SKM-1 treated with dmso at 0.1 percent for 144 hours (cell line): ENCODE data around the gene EPB41L2.
"Not testable (repeated sequence)": the region's sequence is repeated elsewhere in the genome, so short reads cannot be mapped to it uniquely, and the experiment has no call there.

Experiments used
- DNase-seq: peaks from one replicate; lab custom pipeline; 2025; ENCODE audit not compliant: unreplicated experiment; lab: John Stamatoyannopoulos, UW

Gene EPB41L2

DNA sequence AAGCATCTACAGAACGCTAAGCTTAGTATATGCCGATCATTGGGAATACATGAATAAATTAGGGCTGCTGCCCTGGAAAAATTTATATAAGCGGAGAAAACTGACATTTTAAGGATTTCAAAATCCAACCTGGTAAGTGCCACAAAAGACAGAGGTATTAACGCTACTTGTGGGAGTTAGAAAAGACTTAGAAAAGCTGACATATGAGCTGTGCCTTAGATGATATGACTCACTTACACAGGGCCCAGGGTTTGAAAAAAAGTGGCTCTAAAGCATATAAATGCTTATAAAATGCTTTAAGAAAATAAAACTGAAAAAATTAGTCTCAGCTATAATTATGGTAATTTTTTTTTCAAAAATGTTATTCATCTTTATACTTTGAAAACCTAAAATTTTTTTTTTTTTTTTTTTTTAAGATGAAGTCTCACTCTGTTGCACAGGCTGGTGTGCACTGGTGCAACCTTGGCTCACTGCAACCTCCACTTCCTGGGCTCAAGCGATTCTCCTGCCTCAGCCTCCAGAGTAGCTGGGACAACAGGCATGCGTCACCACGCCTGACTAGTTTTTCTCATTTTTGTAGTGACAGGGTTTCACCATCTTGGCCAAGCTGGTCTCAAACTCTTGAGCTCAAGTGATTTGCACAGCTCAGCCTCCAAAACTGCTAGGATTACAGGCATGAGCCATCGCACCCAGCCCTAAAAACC, 25.7 kb downstream of the EPB41L2 start:
- no peak for DNase-seq

DNA sequence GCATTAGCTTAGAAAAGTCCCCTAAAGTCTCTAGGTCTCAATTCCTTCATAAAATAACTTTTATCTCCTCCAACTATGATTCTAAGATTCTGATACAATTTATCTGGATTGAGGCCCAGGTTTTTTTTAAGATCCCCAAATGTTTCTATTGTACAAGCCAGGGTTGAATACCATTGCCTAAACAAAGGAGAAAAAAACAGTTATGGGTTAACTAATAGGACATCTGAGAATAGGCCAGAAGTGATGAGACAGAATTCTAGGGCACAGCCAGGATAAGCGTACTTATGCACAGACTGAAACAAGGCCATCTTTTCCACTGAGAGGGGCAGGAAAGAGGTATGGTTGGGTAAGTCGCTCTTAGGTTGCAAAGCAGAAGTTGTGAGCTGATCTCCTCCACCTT, 26.4 kb downstream of the EPB41L2 start:
- no peak for DNase-seq

DNA sequence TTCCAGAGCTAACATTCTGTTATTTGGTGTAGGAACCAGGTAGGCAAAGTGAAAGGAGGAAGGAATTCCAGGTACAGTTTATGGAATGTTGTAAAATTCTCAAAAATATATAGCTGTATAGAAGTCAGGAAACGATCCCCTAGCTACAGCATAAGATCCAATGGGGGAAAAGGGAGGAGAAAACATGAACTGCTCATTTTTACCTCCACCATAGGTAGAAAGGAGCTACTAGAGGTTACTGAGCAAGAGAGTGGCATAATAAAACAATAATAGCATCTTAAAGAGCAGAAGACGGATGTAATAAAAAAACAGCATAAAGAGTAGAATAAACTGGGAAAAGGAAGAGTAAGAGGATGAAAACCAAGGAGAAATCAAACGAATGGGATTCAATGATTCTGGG, 26.9 kb downstream of the EPB41L2 start:
- no peak for DNase-seq

DNA sequence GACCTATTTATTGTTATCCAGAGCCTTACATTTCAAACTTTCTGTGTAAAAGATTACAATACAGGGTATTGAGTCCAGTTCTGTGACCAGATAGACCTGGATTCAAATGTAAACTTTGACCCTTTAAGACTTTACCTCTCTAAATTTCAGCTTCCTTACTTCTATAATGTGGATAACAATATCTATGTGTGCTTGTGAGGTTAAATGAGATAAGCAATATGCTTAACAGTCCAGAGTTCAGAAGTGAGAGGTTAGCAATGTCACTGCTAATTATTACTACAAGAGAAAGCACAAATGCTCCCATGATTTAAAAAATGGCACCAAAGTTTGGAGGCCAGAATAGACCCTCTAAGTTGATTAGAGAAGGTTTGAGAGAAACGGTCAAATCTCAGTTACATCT, 27.5 kb downstream of the EPB41L2 start:
- no peak for DNase-seq

DNA sequence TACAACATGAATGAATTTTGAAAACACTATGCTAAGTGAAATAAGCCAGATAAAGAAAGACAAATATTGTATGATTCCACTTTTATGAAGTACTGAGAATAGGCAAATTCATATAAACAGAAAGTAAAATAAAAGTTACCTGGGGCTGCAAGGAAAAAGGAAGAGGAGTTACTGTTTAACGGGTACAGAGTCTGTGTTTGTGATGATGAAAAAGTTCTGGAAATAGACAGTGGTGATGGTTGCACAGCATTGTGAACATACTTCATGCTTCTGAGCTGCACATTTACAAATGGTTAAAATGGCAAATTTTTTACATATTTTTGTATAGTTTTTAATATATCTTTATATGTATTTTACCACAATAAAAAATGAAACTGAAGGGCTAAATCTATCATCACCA, 29.4 kb downstream of the EPB41L2 start:
- no peak for DNase-seq

DNA sequence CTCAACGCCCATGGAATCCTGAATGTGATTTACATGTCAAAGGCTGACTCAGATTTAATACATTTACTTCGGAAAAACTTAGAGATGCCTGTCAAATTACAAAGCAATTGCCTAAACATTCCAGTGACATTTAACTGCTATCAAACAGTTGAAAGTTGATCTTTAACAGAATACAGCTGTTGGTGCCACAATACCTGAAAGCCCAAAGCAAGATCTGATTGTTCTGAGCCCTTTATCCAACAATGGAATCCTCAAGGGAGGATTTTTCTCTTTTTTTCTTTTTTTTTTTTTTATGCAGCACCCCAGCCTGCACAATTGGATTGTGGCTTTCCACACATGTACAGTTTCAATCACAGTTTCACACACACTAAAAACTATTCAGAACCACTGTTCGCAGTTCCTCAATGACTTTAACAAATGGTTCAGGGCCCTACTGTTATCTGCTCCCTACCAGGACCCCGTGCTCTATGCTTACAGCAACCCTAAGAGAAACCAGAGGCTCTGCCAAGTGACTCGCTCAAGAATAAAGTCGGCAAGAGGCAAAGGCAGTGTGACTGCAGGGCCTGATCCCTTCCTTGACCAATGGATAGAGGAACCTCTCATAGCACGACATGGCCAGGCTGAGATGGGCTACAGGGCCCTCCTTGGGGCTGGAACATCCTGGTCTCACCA, 33.3 kb downstream of the EPB41L2 start:
- DNase-seq = no peak

DNA sequence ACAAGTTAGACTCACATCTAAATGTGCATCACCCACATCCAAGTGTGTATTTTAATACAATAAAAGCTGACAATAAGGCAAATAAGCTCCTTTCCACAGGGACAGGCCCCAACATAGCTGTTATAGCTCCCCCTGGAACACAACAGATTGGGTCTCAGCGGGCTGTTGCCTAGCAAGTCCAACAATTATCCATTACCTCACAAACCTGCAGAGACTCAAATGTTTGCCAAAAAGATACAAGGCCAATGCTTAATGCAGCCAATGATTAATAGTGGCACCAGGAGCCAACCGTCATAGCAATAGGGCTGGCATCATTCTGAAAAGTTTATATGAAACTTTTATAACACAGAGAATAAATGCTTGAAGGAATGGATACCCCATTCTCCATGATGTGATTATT, 35.7 kb downstream of the EPB41L2 start:
- no peak for DNase-seq

DNA sequence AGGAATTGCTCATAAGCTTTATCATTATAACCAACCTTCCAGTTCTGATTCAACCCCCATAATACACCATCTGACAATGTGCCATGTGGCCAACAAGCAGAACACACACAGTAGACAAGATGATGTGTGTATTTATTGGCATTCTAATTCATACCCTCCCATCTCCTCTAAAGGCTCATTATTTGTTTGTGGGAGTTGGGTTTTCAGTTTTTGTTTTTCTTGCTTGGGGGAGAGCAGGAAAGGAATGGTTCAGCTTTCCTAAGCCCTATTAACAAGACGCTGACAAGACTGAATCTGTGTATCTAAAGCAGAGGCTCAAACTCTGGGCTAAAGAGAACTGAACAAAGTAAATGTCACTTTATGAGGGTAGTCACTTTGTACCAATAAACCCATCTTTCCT, 36.8 kb downstream of the EPB41L2 start:
- DNase-seq = no peak

DNA sequence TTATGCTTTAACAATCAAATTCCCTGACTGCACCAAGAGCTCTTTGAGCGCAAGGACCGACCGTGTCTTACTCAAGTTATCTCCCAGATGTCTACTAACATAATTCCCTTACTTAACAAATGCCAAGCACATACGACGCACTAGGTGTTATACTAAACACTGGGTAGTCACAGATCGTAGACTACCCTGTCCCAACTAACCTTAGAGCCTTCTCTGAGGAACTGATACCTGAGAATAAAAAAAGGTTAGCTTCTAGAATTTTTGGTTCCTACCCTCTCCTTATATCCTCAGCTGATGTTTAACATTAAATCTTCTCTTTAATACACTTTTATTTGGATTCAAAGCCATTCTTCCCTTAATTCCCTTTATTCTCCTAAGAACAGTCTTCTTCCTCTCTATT, 38.5 kb downstream of the EPB41L2 start:
- no peak for DNase-seq

DNA sequence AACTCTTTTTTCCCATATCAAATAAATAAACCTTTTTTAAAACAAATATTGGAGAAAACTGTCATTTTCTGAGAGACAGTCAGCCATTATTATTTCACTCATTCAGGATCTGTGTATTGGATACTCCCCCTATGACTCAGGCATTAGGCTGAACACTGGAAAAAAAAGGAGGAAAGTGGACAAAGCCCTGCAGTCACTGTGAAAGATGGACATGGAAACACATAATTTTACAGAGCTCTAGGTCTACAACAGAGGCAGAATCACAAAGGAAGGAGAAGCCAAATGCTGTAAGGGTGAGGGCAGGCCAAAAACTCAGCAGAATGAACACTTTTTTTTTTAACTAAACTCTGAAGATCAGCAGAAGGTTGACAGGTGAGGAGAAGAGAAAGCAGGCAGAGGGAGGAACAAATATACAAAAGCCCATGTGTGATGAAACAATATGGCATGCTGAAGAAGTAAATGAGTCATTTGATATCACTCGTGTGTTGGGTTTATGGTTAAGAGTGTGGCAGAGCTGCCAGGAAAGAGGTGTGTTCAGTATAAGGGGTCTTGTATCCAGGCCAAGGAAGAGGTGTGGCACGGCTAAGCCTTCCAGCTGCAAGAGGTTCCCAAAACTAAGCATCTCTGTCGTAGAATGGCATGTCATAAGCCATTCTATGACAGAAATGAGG, 39.1 kb downstream of the EPB41L2 start:
- DNase-seq = no peak

DNA sequence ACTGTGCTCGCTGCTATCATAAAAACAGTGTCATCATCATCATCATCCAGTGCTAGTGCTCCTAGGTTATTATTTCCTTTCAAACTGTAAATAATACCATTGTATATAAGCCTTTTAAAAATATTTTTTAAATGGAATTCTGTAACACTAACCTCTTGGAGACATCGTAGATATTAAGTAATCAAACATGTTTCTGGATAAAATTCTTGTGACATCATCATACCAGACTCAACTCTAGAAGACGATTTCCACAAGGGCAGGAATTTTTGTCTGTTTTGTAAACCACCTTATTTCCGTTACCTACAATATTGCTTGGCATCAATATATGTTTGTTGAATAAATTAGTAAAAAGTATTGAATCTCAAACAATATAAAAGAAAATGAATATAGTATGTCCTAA, 40.4 kb downstream of the EPB41L2 start:
- DNase-seq = no peak

DNA sequence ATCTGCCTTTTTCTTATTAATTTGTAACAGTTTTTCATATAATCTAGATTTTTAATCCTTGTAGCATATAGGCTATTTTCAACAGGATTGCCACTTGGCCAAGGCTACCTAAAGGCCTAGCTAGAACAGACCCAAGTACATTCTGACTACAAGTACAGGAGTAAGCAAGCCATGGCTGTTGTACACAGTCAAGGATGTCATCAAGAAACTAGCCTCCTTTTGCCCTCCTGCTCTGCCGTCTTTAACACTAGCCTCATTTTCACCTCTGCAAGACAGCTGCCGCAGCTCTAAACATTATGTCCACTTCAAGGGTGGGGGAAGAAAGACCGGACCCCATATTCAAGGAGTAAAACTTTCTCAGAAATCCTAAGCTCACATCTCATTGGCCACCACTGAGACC, 45.1 kb downstream of the EPB41L2 start:
- DNase-seq = no peak

DNA sequence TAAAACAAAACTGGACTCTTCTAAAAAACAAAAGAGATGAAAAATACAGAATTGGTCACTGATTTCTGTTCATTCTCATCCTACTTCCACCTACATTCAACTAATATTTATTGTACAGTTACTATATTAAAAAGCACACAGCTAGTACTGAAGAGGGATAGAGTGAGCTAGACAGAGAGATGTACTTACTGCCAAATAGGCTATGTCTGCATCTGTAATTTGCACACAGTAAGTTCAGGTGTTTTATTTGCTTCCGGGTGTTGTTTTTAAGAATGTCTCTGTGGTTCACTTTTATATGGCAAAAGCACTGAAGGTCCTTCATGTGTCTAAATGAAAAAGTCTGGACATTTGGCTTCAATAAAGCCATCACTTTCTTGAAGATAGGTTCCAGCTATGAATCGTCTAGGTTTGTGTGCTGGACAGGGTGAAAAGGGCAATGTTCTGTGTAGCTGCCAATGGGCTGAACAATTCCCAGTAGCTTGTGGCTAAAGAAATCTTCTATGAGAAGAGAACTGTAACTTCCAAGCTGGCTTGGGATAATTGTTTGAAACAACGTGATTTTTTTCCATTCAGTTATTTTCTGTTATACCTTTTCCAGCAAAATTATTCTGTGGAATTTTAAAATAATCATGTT, 47.3 kb downstream of the EPB41L2 start:
- DNase-seq = no peak

DNA sequence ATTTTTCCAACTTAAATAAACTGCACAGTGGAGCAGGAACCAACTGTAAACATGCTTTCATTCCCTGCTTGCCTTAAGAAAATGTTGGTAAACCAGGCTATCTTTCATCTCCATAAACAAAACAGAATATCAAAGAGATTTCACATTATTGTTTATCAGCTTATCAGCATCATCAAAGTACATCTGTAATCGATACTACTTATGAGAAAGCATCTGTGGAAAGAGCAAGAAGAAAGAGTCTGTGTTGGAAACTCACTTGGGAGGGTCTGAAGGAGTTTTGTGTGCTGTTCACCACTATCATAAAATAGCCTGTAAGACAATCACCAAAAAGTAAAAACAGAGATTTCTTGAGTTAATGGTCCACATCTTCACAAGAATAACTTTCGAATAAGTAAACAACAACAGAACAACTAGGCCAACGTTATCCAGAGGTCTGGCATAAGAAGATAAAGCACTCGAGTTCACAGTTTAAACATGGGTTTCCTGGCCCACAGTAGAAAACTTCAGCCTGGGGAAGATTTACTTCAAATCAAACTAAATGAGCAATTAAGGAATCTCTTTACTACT, 47.9 kb downstream of the EPB41L2 start:
- DNase-seq = no peak

DNA sequence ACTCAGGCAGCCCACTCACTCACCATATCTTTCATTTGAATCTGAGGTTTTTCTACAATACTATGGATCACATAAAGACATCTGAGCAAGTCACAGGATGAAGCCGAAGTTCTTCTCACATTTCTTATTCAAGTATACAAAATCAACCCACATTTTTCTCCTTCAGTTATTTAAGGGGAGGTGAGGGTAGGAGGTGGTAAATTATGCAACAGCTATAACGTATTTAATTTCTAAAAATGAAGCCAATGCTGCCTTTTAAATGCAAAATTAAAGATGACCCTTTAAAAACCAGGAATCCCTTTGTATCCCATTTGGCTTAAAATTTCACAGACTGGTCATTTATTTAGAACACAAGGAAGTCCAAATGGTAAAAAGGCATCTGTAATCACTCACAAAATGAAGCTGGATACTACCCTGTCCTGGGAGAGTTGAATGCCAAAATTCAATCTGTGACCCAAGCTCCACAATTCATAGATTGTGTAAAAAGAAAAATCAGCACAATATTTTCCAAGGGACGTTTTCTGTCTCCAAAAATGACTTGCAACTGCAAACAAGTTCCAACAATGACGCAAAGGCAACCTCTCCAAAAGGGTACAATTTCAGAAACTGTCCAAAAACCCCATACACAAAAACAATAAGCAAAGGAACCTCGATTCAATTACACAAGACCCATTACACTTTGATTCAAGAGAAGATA, 48.8 kb downstream of the EPB41L2 start:
- DNase-seq = no peak

DNA sequence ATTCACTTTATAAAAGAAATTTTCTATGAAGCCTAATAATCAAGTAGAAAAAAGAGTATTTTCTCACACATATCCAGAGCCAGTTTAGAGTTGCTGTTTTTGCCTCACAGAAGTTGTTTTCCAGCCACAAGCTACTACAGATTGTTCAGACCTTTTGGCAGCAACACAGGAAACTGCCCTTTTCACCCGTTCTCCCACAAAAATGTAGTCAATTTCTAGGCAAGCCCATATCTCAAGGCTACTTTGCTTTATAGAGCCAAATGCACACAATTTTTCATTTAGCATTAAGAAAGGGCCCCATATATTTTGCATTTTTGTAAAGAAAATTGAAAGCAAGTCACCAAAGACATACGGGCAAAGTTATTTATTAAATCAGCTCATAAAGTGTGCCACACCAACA, 49.5 kb downstream of the EPB41L2 start:
- no peak for DNase-seq

DNA sequence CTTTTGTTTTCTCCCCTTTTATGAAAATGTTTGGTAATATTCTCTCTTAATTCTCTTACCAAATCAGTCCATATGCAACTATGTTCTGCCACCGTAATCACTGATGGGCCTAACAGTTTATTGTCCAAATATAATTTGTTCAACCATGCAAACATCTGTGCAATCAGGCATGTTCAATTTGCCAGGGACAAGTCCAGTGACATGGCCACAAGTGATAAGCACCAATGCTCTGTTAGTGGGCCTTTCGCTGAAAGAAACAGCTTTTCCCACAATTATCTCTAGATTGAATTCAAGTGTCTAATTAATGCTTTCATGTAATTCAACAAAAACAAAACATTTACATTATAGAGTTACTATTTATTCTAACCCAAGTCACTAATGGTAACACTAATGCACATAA, 53.3 kb downstream of the EPB41L2 start:
- DNase-seq = no peak

DNA sequence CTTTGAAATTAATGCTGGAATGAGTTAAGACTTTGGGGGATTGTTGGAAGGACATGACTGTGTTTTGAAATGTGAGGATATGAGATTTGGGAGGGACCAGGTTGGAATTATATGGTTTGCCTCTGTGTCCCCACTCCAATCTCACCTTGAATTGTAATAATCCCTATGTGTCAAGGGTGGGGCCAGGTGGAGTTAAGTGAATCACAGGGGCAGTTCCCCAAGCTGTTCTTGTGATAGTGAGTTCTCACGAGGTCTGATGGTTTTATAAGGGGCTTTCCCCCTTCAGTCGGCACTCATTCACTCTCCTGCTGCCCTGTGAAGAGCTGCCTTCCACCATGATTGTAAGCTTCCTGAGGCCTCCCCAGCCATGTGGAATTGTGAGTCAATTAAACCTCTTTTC, 54.1 kb downstream of the EPB41L2 start:
- DNase-seq = not testable (repeated sequence)

DNA sequence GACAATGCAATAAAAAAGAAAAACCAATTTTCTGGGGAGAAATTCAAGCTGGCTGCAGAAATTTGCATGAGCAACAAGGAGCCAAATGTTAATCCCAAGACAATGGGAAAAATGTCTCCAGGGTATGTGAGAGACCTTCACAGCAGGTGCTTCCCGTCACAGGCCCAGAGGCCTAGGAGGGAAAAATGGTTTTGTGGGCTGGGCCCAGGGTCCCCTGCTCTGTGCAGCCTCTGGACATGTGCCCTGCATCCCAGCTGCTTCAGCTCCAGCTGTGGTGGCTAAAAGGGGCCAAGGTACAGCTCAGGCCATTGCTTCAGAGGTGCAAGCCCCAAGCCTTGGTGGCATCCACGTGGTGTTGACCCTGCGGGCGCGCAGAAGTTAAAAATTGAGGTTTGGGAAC, 55.1 kb downstream of the EPB41L2 start:
- DNase-seq = not testable (repeated sequence)

DNA sequence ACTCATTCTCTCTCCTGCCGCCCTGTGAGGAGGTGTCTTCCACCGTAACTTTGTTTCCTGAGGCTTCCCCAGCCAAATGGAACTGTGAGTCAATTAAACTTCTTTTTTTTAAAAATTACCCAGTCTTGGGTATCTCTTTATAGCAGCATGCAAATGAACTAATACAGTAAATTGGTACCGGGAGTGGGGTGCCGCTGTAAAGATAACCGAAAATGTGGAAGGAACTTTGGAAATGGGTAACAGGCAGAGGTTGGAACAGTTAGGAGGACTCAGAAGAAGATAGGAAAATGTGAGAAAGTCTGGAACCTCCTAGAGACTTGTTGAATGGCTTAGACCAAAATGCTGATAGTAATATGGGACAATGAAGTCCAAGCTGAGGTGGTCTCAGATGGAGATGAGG, 55.8 kb downstream of the EPB41L2 start:
- DNase-seq = no peak

DNA sequence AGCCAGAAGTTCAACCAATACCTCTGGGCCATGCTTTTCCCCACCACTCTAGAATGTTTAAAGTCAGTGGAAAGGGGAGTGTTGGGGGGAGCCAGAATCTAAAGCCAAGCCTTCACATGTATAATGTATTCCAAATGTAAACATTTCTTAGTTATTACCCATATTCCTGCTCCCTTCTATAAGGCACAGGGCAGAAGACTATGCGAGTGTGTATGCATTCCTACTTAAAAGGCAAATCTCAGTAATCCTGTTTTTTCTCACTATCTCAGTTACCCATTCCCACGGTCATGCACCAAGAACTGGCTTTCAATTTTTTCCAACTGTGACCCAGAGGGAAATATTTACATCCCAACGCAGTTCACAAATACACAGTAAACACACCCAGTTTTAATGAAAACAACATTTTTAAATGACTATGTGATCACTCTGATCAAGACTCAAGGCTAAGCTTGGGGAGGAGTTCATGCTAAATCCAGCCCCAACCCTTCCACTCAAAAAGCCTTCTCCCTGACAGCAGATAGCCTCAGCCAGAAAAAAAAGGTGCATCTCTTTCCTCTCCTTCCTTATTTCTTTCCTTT, 57.5 kb downstream of the EPB41L2 start:
- no peak for DNase-seq
